ENCODE results near the gene BARD1.
"Not testable (repeated sequence)": the region's sequence is repeated elsewhere in the genome, so short reads cannot be mapped to it uniquely, and the experiment has no call there.

BARD1 gene

DNA sequence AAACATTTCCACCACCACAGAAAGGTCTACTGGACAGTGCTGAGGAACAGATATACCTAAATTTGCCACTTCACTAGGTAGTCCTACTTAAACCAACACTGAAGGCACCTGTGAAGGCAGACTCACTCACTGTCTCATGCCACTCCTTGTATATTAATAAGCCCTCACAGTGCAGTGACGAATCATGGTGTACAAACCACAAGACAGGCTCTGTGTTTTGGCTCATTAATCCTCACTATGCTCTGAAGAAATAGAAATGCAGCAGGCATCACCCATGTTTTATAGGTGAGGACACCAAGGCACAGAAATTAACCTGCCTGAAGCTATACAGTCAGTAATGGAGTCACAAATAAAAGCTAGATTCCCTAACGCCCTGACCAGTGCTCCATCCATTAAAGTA lies 44.3 kb downstream of the BARD1 start:
- DNase-seq (ENCODE audit: low read depth) = no peak

DNA sequence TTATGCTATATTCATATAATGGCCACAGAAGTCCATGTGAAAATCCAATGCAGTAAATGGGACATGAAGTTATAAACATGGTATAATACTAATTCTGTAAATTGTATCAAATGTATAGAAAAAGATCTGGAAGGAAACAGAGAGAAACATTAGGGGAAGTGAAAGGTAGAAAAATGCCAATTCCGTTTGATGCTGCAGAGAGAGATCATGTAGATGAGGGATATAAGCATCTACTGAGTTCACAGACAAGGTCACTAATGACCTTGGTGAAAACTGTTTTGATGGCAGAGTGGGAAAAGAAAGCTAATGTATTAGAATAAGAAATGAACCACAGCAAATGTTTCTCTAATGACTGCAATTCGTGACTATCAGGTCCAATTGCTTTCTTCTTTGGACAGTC lies 56.0 kb downstream of the BARD1 start:
- DNase-seq (ENCODE audit: low read depth) = no peak

DNA sequence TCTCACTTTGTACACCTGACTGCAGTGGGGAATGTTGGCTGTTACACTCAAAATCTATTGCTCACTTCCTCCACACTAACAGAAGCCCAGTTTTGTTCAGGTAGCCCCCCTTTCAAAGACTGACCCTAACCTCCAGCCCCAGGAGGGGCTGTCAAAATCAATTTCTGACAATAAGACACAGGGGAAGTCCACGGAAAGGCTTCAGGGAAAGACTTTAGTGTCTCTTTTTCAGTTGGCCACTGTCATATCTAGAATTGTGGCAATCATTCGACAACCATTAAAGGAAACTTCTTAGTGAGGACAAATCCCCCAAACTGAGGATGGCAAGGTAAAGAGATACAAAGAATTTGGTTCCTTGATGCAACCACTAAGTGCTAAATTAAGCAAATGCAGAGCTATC lies 59.0 kb downstream of the BARD1 start:
- DNase-seq (ENCODE audit: low read depth) = no peak

- no peak for DNase-seq (ENCODE audit: low read depth)
Observed at GRCh38 chr2:214747992-214748391, 61.5 kb downstream of the BARD1 start.

- DNase-seq (ENCODE audit: low read depth) = no peak
Observed at GRCh38 chr2:214742119-214742518, 67.4 kb downstream of the BARD1 start.

- DNase-seq (ENCODE audit: low read depth) = no peak
Observed at GRCh38 chr2:214740867-214741395, 68.6 kb downstream of the BARD1 start.

GRCh38 chr2:214737188-214737587 lies 72.3 kb downstream of the BARD1 start:
- DNase-seq (ENCODE audit: low read depth) = no peak

- DNase-seq (ENCODE audit: low read depth) = no peak
Observed at GRCh38 chr2:214730800-214731407, 78.6 kb downstream of the BARD1 start.

DNA sequence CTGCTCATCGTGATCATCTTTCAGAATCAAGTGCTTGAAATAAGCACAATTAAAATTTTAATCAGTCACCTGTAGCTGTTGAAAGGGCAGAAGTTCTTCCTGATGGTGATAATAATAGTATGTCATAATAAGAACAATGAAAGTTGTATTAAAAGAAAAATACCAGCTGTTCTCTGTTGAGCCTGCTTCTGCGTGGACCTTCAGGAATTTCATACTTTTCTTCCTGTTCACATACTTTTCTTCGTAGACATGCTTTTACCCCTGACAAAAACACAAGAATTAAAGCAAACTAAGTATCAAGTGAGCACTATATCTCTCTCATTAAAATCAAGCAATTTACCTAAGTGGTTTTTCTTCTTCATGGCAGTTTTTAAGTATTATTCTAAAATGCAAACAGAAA lies 79.2 kb downstream of the BARD1 start:
- no peak for DNase-seq (ENCODE audit: low read depth)

- no peak for DNase-seq (ENCODE audit: low read depth)
Observed at GRCh38 chr2:214724741-214725140, 84.7 kb downstream of the BARD1 start.

GRCh38 chr2:214717837-214718236 lies 91.6 kb downstream of the BARD1 start:
- DNase-seq (ENCODE audit: low read depth) = not testable (repeated sequence)

DNA sequence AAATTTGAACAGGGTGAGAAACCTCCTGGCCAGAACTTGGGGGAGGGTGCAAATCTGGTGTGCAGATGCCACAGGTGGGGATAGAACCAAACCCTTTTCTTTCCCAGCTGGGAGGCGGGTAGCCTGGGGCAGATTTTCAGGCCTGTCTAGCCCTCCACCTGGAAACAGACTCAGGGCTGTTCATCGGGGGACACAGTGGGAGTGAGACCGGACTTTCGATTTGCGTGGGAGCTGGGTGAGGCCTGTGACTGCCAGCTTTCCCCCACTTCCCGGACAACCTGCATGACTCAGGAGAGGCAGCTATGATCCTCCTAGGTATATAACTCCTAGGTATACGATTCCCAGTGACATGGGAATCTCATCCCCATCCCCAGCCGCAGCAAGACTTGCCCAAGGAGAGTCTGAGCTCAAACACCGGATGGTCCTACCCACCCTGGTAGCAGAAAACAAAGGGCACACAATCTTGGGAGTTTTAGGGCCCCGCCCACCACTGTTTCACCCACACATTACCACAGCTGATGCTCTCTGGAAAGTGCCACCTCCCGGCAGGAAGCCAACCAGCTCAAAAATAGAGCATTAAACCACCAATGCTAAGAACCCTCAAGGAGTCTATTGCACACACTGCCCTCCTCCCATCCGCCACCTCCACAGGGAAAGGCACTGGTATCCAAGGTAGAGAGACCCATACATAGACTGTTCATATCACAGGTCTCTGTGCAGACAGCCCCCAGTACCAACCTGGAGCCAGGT lies 92.5 kb downstream of the BARD1 start:
- DNase-seq (ENCODE audit: low read depth) = no peak

GRCh38 chr2:214715025-214715424 lies 94.5 kb downstream of the BARD1 start:
- DNase-seq (ENCODE audit: low read depth) = no peak

DNA sequence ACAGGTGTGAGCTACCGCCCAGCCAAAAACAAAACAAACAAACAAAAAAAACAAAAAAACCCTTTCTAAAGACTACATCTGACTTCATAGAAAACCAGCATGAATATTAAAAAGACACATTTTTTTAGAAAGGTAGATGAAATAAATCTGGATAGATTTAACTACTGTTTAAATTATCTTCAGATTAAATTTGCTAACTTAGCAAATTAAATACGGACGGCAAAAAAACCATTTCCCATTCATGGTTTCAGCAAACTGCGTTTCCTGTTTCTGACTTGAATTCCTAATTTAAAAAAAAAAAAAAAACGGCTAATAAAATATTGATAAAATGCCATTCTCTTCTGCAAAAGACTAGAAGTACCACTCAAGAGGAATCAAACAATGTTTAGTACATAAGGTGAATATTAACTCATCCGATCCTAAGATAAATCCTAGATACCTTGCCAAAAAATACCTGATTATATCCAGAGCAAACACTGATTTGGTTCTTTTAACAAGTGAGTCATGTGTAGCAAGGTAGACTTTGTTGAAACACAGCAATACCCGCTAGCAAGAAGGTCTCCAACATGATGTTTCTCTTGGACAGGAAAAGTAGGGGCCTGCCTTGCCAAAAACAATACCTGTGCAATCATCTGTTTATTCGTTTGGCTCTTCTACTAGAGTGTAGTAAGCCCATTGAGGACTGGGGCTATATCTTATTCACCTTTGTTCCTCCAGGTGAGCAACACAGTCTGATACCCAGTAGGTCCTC lies 96.2 kb downstream of the BARD1 start:
- no peak for DNase-seq (ENCODE audit: low read depth)

DNA sequence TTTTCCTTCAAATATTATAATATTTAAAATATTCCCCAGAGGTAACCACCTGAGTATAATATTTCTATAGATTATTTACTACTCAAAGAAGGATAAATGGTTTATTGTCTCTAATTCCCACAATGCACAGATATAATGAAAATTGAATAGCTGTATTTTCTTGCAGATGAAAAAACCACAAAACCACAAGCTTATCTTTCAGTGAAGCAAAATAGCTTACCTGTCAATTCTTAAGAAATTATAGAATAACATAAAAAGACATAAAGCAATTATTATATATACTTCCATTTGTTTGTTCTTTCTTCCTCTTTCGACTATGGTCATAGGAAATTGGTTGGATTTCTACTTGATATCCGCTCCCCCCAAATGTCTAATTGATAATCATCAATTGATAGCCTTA lies 98.8 kb downstream of the BARD1 start:
- no peak for DNase-seq (ENCODE audit: low read depth)

- DNase-seq (ENCODE audit: low read depth) = no peak
Observed at GRCh38 chr2:214706986-214707385, 102.5 kb downstream of the BARD1 start.

DNA sequence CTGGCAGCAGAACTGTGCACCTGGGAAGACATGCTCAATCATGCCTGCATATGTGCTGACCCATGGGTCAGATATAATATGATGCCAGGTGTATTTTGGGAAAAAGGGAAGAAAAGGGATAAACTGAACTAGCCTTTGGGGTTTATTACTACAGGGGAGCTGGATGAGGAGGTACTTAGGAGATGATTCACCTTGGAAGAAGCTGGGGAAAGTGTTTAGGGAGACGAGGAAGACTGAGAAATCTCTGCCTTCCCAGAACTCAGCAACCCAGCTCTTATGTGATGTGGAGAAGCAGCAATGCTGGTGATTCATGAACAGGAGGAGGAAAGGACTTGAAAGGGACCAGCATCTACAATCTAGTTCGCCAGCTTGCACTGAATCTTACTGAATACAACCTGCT lies 110.2 kb downstream of the BARD1 start:
- DNase-seq (ENCODE audit: low read depth) = peak; percentile 36

DNA sequence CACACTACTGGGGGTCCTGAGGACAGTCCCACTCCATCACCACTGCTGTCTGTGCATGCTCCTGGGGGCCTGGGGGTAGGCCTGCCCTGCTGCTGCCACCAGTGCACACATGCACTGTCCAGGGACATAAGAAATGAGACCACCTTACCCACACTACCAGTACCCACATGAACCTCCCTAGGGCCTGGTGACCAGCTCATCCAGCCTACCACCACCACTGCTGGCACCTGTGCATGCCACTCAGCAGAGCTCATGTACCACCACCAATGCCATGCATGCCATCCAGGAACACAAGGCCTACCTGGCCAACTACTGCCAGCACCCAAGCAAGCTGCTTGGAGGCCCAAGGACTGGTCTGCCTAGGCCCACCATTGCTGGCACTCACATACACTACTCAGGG lies 112.8 kb downstream of the BARD1 start:
- DNase-seq (ENCODE audit: low read depth) = no peak

- DNase-seq (ENCODE audit: low read depth) = peak; percentile 46
Observed at GRCh38 chr2:214695789-214696188, 113.7 kb downstream of the BARD1 start.

GRCh38 chr2:214683557-214683956 lies 125.9 kb downstream of the BARD1 start:
- DNase-seq (ENCODE audit: low read depth) = not testable (repeated sequence)

DNA sequence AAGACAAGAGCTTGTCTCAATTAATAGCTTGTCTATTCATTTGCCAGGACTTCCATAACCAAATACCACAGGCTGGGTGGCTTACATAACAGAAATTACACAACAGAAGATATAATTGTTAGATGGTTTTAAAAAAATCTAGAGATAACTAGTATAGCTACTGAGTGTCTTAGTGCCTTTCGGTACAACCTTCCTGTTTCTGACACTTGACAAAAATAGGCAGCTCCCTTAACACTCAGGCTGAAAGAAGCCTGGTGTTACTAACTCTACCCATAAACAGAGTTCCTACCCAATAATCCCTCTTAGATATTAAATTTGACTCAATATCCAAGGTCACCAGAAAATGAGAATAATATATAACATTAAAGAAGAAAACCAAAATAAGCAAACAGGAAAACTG lies 129.7 kb downstream of the BARD1 start:
- DNase-seq (ENCODE audit: low read depth) = no peak

DNA sequence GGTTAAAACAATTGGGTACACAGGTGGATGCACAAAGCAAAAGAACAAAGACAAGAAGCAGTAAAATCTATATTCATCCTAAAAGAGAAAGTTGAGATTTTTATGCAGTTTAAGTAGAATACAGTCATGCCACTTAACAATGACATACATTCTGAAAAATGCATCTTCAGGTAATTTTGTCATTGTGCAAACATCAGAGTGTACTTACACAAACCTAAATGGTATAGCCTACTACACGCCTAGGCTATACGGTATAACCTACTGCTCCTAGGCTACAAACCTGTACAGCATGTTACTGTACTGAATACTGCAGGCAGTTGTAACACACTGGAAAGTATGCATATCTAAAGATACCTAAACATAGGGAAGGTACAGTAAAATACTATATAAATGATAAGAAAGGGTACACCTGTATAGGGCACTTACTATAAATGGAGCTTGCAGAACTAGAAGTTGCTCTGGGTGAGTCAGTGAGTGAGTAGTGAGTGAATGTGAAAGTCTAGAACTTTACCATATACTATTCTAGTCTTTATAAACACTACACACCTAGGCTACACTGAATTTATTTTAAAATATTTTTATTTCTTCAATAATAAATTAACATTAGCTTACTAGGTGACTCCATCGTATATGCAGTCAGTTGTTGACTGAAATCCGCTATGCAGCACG lies 132.9 kb downstream of the BARD1 start:
- DNase-seq (ENCODE audit: low read depth) = no peak

Data from ELR (cell line).